Immature natural killer cell (primary cell): ENCODE measurements around the gene ZFTA. TPM values are rescaled to one million over a fixed set of nuclear protein-coding genes. Genes with fewer than 3 reads are reported as not detected.
"Not testable (repeated sequence)": the region's sequence is repeated elsewhere in the genome, so short reads cannot be mapped to it uniquely, and the experiment has no call there.

Experiments used
- DNase-seq, 3 donors: peaks; one replicate each; pipeline ENCODE4 v3.0.0; 2022; ENCODE audit warnings: mixed read lengths in 1 of 3
- H3K27ac Mint-ChIP-seq, 6 donors: one replicate each; pipeline ENCODE4 v1.8.0; 2020; ENCODE audit warnings: mixed read lengths in 6 of 6, mild to moderate bottlenecking in 5 of 6, inconsistent platforms in 4 of 6, moderate library complexity in 3 of 6
- H3K27me3 Mint-ChIP-seq, 3 donors: one replicate each; pipeline ENCODE4 v1.8.0; 2020 to 2021; ENCODE audit warnings: low read depth in 3 of 3, mild to moderate bottlenecking in 3 of 3, mixed read lengths in 3 of 3, moderate library complexity in 3 of 3, inconsistent platforms in 1 of 3
- H3K36me3 Mint-ChIP-seq, 3 donors: one replicate each; pipeline ENCODE4 v1.8.0; 2020; ENCODE audit warnings: mixed read lengths in 3 of 3, inconsistent platforms in 2 of 3, mild to moderate bottlenecking in 2 of 3
- H3K4me1 Mint-ChIP-seq, 2 donors: one replicate each; pipeline ENCODE4 v1.8.0; 2020; ENCODE audit warnings: inconsistent platforms in 2 of 2, mild to moderate bottlenecking in 2 of 2, mixed read lengths in 2 of 2, moderate library complexity in 1 of 2
- H3K4me3 Mint-ChIP-seq, 5 donors: one replicate each; pipeline ENCODE4 v1.8.0; 2020; ENCODE audit warnings: mild to moderate bottlenecking in 5 of 5, mixed read lengths in 5 of 5, inconsistent platforms in 3 of 5, moderate library complexity in 3 of 5
- H3K9me3 Mint-ChIP-seq, 6 donors: one replicate each; pipeline ENCODE4 v1.8.0; 2020; ENCODE audit warnings: mild to moderate bottlenecking in 6 of 6, mixed read lengths in 6 of 6, inconsistent platforms in 4 of 6, moderate library complexity in 3 of 6
- polyA plus RNA-seq, 3 donors: library from polyadenylated mRNA; unstranded; fragments of 300-500 nt; fragmentation: Illumina TruSeq; gene quantifications; one replicate each; pipeline ENCODE4 v1.2.3, GENCODE V29; 2021

The ZFTA gene
- under 1 TPM in 2 of 3 donors, not detected in 1; 0.11 to 0.12 TPM for polyA plus RNA-seq

DNA sequence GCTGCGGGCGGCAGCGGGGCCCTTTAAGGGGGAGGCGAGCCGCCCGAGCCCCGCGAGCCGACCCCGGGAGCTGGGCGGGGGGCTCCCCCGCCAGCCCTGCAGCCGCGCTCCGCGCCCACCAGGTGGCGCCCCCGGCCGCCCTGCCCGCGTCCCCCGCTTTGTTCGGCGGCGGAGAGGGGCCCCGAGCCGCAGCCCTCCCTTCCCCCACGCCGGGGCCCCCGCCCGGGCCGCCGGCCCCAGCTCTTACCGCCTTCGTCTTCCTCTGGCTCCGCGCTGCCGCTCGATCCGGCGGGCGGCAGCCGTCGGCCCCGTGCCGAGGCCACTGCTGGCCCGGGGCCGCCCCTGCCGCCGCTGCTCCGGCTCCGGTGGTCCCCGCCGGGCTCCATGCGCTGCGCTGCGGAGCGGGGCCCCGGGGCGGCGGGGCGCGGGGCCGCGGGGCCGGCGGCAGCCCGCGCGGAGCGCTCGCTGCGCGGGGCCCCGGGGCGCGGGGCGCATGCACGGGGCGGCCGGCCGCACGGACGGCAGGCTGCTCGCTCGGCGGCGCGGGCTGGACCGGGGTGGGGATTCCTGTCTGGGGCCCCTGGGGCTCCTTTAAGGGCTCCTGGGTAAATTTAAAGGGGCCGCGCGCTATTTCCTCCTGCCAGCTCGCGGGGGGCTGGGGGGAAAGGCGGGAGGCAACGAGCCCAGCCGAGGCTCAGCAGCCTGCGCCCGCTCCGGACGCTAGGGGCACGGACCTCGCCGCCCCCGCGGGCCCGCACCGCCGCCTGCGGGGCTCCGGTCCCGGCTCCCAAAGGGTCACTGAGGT is at the start of gene ZFTA:
ZFTA (minus strand) TSS at position 539 of the 805 bp plus-strand sequence; CDS start at position 386, 153 bp downstream.
- Mint-ChIP-seq H3K36me3 (no peaks in the 10 kb centered on the region), H3K4me3 (peak within 1 kb of the TSS; percentile 89 to 99 (median 95)), H3K27ac (peak within 1 kb of the TSS; percentile 44 to 93 (median 78)), H3K27me3 (peaks cover 2 to 9% (median 5%) of the 10 kb centered on the region in 3 donors), H3K9me3 (no peaks in the 10 kb centered on the region), H3K4me1 (peaks cover 7 to 16% of the 10 kb centered on the region in 2 donors)
- DNase-seq: peak; percentile 65 to 68 (median 65)

DNA sequence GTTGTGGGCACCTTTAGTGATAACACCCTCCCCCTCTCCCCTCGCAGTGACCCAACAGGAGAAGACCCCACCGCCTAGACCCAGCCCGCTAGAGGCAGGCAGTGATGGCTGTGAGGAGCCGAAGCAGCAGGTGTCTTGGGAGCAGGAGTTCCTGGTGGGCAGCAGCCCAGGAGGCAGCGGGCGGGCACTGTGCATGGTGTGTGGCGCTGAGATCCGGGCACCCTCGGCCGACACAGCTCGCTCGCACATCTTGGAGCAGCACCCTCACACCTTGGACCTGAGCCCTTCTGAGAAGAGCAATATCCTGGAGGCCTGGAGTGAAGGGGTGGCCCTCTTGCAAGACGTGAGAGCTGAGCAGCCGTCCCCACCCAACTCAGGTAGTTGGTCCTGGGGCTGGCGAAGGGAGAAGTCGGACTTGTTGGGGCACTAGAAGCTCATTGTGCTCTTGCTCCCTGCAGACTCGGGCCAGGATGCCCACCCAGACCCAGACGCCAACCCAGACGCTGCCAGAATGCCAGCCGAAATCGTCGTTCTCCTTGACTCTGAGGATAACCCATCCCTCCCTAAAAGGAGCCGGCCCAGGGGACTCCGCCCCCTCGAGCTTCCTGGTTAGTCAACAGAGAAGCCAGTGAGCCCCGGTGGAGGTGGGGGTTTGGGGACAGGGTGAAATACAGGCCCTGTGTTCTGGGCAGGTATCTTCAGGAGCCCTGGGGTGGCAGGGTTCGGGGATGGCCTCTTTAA is 49.4 kb upstream of the ZFTA start:
- no peak overlapping the region for H3K4me3 Mint-ChIP-seq
- peaks cover 23 to 33% of the 10 kb centered on the region in 2 donors for H3K4me1 Mint-ChIP-seq
- H3K27ac Mint-ChIP-seq: no peak overlapping the region
- peaks cover 9 to 17% (median 10%) of the 10 kb centered on the region in 3 donors for H3K36me3 Mint-ChIP-seq
- DNase-seq: no peak
- H3K9me3 Mint-ChIP-seq: no peaks in the 10 kb centered on the region
- H3K27me3 Mint-ChIP-seq: peaks cover 0 to 3% (median 2%) of the 10 kb centered on the region in 3 donors

DNA sequence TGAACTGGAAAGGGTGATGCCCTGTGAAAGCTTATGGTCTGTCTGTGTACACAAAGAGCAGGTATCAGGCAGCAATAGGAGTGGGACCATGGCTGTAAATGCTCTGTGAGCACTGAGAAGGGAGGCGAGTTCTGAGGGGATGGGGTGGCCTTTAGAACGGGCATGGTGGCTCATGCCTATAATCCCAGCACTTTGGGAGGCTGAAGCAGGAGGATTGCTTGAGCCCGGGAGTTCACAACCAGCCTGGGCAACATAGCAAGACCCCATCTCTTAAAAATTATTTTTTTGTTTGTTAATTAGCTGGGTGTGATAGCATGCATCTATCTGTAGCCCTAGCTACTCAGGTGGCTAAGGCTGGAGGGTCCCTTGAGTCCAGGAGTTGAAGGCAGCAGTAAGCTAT is 48.2 kb upstream of the ZFTA start:
- H3K36me3 Mint-ChIP-seq: peaks cover 3 to 10% (median 4%) of the 10 kb centered on the region in 3 donors
- H3K27me3 Mint-ChIP-seq: peaks cover 0 to 3% (median 1%) of the 10 kb centered on the region in 3 donors
- no peak for DNase-seq
- H3K4me1 Mint-ChIP-seq: peaks cover 29 to 40% of the 10 kb centered on the region in 2 donors
- peak overlapping the region in 2 of 6 donors; percentile 6 to 58 for H3K27ac Mint-ChIP-seq
- no peaks in the 10 kb centered on the region for H3K9me3 Mint-ChIP-seq
- no peak overlapping the region for H3K4me3 Mint-ChIP-seq

DNA sequence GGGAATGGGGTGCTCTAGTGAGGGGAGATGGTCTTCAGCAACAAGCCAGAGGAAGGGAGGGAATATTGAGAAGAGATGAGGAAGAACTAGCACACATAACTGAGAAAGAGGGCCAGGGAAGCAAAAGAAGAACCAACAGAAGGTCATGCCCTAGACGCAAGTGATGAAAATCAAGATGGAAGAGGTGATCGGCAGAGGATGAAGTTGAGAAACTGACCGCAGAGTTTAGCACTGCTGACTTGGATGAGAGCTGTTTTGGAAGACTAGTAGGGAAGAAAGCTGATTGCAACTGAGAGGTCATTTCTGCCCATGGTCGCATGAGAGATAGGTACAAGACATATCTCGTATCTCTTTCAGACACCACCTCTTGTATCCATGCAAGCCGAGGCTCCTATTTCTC is 47.6 kb upstream of the ZFTA start:
- peaks cover 28 to 40% of the 10 kb centered on the region in 2 donors for H3K4me1 Mint-ChIP-seq
- no peak for DNase-seq
- H3K9me3 Mint-ChIP-seq: no peaks in the 10 kb centered on the region
- H3K27ac Mint-ChIP-seq: peak overlapping the region in 1 of 6 donors; percentile 6
- H3K36me3 Mint-ChIP-seq: peaks cover 3 to 8% (median 4%) of the 10 kb centered on the region in 3 donors
- peaks cover 0 to 3% (median 1%) of the 10 kb centered on the region in 3 donors for H3K27me3 Mint-ChIP-seq
- H3K4me3 Mint-ChIP-seq: no peak overlapping the region

DNA sequence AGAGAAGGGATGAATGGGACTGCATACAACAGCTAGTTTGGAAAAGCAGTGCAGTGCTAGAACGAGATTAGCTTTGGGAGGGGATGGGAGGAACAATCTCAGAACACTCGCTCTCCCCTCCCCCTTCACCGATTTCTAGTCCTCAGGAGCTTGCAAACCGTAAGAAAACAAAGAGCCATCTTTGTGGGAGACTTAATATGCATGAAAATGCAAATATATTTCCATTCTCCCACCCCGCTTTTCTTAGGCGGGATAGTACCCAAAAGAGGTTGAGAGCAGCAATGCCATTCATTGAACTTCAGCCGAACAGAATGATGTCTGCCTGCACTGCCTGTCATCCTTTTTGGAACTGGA is 45.8 kb upstream of the ZFTA start:
- H3K4me3 Mint-ChIP-seq: peak overlapping the region; percentile 65 to 81 (median 76)
- no peak for DNase-seq
- peaks cover 0 to 4% (median 4%) of the 10 kb centered on the region in 3 donors for H3K36me3 Mint-ChIP-seq
- H3K9me3 Mint-ChIP-seq: no peaks in the 10 kb centered on the region
- H3K27me3 Mint-ChIP-seq: peaks cover 0 to 3% (median 1%) of the 10 kb centered on the region in 3 donors
- H3K4me1 Mint-ChIP-seq: peaks cover 28 to 40% of the 10 kb centered on the region in 2 donors
- peak overlapping the region in 5 of 6 donors; percentile 0 to 58 (median 23) for H3K27ac Mint-ChIP-seq

DNA sequence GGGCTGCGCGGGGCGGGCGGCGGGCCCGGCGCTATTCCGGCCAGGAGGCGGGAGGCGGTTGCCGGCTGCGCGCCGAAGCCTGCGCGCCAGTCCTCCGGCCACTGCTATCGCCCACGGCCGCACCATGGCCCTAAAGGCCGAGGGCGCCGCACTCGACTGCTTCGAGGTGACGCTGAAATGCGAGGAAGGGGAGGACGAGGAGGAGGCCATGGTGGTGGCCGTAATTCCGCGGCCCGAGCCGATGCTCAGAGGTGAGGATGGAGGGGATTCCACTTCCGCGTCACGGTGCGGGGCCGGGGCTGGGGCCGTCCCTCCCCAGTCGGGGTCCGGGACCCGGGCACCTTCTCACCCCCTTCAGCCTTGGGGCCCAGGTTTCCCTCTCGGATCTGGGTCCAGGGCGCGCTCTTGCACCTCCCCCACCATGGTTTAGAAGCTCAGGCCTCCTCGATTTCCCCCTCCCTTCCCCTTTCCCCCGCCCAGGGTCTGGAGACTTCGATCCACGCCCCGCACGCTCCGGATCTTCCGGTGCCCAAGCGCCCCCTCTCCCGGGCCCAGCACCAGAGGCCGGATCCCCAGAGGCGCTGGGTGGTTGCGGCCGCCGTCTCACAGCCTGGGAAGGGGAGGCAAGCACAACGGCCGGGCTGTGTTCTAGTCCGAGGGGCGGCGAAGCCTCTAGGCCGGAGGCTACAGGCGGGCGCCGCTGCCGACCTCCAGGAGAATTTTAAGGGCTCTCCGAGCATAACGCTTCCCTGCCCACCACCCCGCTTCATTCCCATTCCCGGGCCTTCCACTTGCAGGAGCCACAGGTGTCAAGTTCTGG is 45.2 kb upstream of the ZFTA start:
- Mint-ChIP-seq H3K36me3 (peaks cover 0 to 4% (median 4%) of the 10 kb centered on the region in 3 donors), H3K27me3 (peaks cover 0 to 3% (median 1%) of the 10 kb centered on the region in 3 donors), H3K9me3 (no peaks in the 10 kb centered on the region), H3K27ac (peak overlapping the region in 5 of 6 donors; percentile 0 to 58 (median 23)), H3K4me1 (peaks cover 28 to 40% of the 10 kb centered on the region in 2 donors), H3K4me3 (peak overlapping the region; percentile 65 to 81 (median 76))
- DNase-seq: peak; percentile 34 to 38 (median 36)

DNA sequence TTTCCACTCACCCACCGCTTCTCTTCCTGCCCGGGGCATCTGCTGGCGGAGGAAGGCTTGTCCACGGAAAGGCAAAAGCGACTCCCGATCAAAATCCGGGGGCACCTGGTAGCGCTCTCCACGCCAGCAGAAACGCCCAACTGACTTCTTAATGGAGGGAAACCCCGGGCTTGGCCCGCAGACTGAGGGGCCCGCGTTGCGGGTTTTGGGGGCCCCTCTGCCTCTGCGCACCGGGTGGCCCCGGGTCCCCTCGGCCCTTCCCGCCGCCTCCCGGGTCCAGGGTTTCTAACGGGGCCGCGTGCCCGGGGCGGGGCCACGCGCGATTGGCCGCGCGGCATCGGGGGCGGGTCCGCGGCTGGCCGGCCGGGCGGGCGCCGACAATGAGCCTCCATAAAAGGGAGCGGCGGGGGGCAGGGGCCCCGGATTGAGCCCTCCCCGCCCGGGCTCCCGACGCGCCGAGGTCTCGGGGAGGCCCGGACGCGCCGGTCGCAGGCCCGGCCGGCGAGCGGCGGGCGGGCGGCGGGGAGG is 44.5 kb upstream of the ZFTA start, which contains the start of gene SPINDOC:
SPINDOC (plus strand) TSS at position 422 of the 528 bp plus-strand sequence. CDS start 231 bp downstream, outside the sequence.
- Mint-ChIP-seq H3K27me3 (peaks cover 0 to 3% (median 1%) of the 10 kb centered on the region in 3 donors), H3K4me1 (peaks cover 28 to 40% of the 10 kb centered on the region in 2 donors), H3K36me3 (peaks cover 0 to 4% (median 4%) of the 10 kb centered on the region in 3 donors), H3K9me3 (no peaks in the 10 kb centered on the region), H3K27ac (peak within 1 kb of the TSS; percentile 0 to 75 (median 35)), H3K4me3 (peak within 1 kb of the TSS; percentile 80 to 83 (median 82))
- peak; percentile 76 to 78 (median 77) for DNase-seq

DNA sequence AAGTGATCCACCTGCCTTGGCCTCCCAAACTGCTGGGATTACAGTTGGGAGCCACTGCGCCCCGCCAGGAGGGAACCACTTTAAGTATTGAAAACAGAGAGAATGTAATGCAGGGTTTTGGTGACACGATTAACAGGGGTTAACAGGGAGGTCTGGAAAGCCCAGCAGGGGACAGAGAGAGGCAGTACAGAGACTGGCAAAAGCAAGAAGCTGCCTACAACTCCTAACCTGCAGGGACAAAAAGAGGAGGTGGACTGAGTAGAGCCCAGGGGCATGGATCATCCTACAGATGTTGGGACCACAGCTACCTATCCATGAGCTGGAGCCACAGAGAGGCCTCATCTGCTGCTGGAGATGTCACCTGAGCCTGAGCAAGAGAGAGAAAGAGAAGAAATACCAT is 42.9 kb upstream of the ZFTA start:
- H3K9me3 Mint-ChIP-seq: no peaks in the 10 kb centered on the region
- H3K4me3 Mint-ChIP-seq: peak overlapping the region; percentile 44 to 83 (median 80)
- H3K27me3 Mint-ChIP-seq: peaks cover 0 to 3% (median 1%) of the 10 kb centered on the region in 3 donors
- no peak overlapping the region for H3K27ac Mint-ChIP-seq
- no peaks in the 10 kb centered on the region for H3K36me3 Mint-ChIP-seq
- DNase-seq: no peak
- peaks cover 26 to 33% of the 10 kb centered on the region in 2 donors for H3K4me1 Mint-ChIP-seq

DNA sequence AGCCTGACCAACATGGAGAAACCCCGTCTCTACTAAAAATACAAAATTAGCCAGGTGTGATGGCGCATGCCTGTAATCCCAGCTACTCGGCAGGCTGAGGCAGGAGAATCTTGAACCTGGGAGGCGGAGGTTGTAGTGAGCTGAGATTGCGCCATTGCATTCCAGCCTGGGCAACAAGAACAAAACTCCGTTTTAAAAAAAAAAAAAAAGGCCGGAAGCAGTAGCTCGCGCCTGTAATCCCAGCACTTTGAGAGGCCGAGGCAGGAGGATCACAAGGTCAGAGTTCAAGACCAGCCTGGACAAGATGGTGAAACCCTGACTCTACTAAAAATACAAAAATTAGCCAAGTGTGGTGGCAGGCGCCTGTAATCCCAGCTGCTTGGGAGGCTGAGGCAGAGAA is 41.8 kb upstream of the ZFTA start:
- not testable (repeated sequence) for H3K27ac Mint-ChIP-seq, H3K36me3 Mint-ChIP-seq, DNase-seq, H3K9me3 Mint-ChIP-seq, H3K4me3 Mint-ChIP-seq, H3K27me3 Mint-ChIP-seq
- H3K4me1 Mint-ChIP-seq: peaks cover 20 to 21% of the 10 kb centered on the region in 2 donors

DNA sequence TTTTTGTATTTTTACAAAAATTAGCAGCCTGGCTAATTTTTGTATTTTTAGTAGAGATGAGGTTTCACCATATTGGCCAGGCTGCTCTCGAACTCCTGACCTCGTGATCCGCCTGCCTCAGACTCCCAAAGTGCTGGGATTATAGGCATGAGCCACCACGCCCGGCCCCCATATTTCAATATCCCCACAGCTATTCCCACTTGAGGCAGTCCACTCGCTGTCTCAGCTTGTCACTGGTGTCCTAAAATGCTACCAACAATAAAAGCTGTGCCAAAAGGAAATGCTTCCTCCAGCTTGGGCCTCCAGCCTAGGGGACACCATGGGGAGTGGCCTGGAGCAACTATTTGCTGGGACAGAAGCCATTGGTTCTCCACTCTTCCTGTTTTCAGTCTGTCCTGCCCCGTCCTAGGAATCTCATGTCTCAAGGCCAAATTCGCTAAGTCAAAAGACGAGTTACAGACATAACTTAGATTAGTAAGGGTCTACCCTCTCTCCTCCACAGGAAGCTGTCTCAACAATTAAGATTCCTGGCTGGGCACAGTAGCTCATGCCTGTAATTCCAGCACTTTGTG is 37.4 kb upstream of the ZFTA start:
- Mint-ChIP-seq H3K9me3 (no peaks in the 10 kb centered on the region), H3K4me1 (no peaks in the 10 kb centered on the region), H3K27ac (no peak overlapping the region), H3K4me3 (no peak overlapping the region), H3K27me3 (no peaks in the 10 kb centered on the region), H3K36me3 (no peaks in the 10 kb centered on the region)
- no peak for DNase-seq

DNA sequence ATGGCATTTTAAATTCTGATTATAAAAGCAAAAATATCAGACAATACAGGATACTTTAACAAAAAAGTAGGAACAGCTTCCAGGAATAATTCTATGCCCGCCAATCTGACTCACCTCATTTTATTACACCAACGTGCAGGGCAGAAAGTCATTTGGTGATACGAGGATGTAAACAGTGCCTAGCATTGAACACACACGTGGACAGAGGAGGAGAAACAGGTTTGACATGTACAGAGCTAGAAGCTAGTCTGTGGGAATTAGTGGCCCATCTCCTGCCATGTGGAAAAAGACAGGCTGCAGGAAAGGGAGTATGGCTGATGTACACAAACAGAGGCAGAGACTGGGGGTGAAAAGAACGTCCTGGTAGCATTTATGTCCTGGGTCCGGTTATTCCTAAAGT is 35.7 kb upstream of the ZFTA start:
- no peak for DNase-seq
- Mint-ChIP-seq H3K27ac (no peak overlapping the region), H3K4me1 (no peaks in the 10 kb centered on the region), H3K9me3 (no peaks in the 10 kb centered on the region), H3K4me3 (no peak overlapping the region), H3K36me3 (no peaks in the 10 kb centered on the region), H3K27me3 (no peaks in the 10 kb centered on the region)

DNA sequence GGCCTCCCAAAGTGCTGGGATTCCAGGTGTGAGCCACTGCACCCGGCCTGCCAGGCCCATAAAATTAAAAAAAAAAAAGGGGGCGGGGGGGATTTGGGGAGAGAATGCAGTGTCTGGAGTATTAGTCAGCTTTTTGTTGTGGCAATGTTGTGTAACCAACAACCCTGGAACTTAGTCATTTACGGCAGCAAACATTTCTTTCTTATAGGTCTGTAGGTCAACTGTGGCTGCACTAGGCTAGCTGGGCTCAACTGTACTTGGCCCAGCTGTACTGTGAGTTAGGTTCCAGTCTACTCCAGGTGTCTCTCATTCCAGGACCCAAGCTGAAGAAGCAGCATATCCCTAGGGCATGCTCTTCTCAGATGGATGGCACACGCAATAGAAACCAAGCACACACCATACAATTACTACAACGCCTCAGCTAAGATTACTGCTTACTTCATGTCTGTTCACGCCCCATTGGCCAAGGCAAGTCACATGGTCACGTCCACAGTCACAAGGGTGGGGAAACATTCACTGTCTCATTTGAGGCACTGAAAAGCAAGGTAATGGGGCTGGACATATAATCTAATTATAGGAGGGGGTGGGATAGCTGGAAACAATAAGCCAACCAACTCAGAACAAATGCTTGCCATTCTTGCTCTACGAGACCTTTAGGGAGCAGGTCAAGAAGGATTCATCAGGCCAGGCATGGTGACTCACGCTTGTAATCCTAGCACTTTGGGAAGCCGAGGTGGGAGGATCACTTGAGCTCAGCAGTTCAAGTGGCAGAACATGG is 34.3 kb upstream of the ZFTA start:
- peaks cover 0 to 2% (median 2%) of the 10 kb centered on the region in 3 donors for H3K27me3 Mint-ChIP-seq
- DNase-seq: no peak
- no peaks in the 10 kb centered on the region for H3K4me1 Mint-ChIP-seq
- no peaks in the 10 kb centered on the region for H3K9me3 Mint-ChIP-seq
- H3K4me3 Mint-ChIP-seq: no peak overlapping the region
- no peak overlapping the region for H3K27ac Mint-ChIP-seq
- no peaks in the 10 kb centered on the region for H3K36me3 Mint-ChIP-seq
